RWPE2 (cell line): Measurements from ENCODE around the gene CP.

Source experiments
- ATAC-seq: fragments of 200-7000 bp; cut with Tn5 transposase; 3 replicates; pipeline ENCODE4 v1.9.1; 2021; ENCODE audit warnings: low read depth
- DNase-seq: peaks from one replicate; pipeline ENCODE4 v3.0.0-alpha.2; 2020; ENCODE audit warnings: low spot score
- H3K27ac ChIP-seq: fragments of 450-650 bp; 2 replicates; pipeline ENCODE4 v1.5.1; 2017; ENCODE audit warnings: mild to moderate bottlenecking; ENCODE audit not compliant: poor library complexity, severe bottlenecking
- H3K27me3 ChIP-seq: fragments of 250-450 bp; sonication (Bioruptor Pico); 2 replicates; pipeline ENCODE4 v1.5.1; 2021; ENCODE audit warnings: mild to moderate bottlenecking, moderate library complexity; ENCODE audit not compliant: insufficient read depth, poor library complexity, severe bottlenecking
- H3K36me3 ChIP-seq: fragments of 250-450 bp; sonication (Bioruptor Pico); 2 replicates; pipeline ENCODE4 v1.5.1; 2020; ENCODE audit warnings: low read depth, mild to moderate bottlenecking, moderate library complexity
- H3K4me1 ChIP-seq: fragments of 250-450 bp; sonication (Bioruptor Pico); 2 replicates; pipeline ENCODE4 v1.5.1; 2021; ENCODE audit warnings: mild to moderate bottlenecking, moderate library complexity; ENCODE audit not compliant: insufficient read depth, poor library complexity, severe bottlenecking
- H3K4me3 ChIP-seq: fragments of 250-450 bp; sonication (Bioruptor Pico); 2 replicates; pipeline ENCODE4 v1.5.1; 2021; ENCODE audit warnings: mild to moderate bottlenecking, moderate library complexity; ENCODE audit not compliant: severe bottlenecking
- H3K9me3 ChIP-seq: fragments of 250-450 bp; sonication (Bioruptor Pico); 2 replicates; pipeline ENCODE4 v1.5.1; 2021; ENCODE audit warnings: mild to moderate bottlenecking, moderate library complexity; ENCODE audit not compliant: severe bottlenecking
- CTCF ChIP-seq: fragments of 450-650 bp; IDR thresholded peaks from one replicate; pipeline ENCODE4 v1.5.1; 2017; ENCODE audit warnings: mild to moderate bottlenecking, moderate library complexity; ENCODE audit not compliant: poor library complexity, severe bottlenecking

The CP gene

GRCh38 chr3:149150436-149150835 is 71.2 kb downstream of the CP start:
- H3K4me1 ChIP-seq = no peaks in the 10 kb centered on the region
- peaks cover 33% of the 10 kb centered on the region for H3K36me3 ChIP-seq
- no peaks in the 10 kb centered on the region for H3K27me3 ChIP-seq
- H3K4me3 ChIP-seq = no peak overlapping the region
- TF ChIP-seq CTCF = no peak
- DNase-seq = no peak
- no peak for ATAC-seq
- H3K27ac ChIP-seq = no peak overlapping the region
- no peaks in the 10 kb centered on the region for H3K9me3 ChIP-seq

- Histone ChIP-seq H3K36me3 (peaks cover 12% of the 10 kb centered on the region), H3K4me3 (no peak overlapping the region), H3K9me3 (no peaks in the 10 kb centered on the region), H3K4me1 (no peaks in the 10 kb centered on the region), H3K27ac (no peak overlapping the region), H3K27me3 (no peaks in the 10 kb centered on the region)
- TF ChIP-seq CTCF = no peak
- DNase-seq (no peak), ATAC-seq (no peak)
Measured at GRCh38 chr3:149145974-149146373, 75.7 kb downstream of the CP start.

- DNase-seq = no peak
- H3K9me3 ChIP-seq = no peaks in the 10 kb centered on the region
- H3K4me3 ChIP-seq = no peak overlapping the region
- H3K36me3 ChIP-seq = peaks cover 7% of the 10 kb centered on the region
- H3K27ac ChIP-seq = no peak overlapping the region
- H3K4me1 ChIP-seq = no peaks in the 10 kb centered on the region
- no peaks in the 10 kb centered on the region for H3K27me3 ChIP-seq
- ATAC-seq = no peak
- TF ChIP-seq CTCF = no peak
Measured at GRCh38 chr3:149145356-149145755, 76.3 kb downstream of the CP start.

DNA sequence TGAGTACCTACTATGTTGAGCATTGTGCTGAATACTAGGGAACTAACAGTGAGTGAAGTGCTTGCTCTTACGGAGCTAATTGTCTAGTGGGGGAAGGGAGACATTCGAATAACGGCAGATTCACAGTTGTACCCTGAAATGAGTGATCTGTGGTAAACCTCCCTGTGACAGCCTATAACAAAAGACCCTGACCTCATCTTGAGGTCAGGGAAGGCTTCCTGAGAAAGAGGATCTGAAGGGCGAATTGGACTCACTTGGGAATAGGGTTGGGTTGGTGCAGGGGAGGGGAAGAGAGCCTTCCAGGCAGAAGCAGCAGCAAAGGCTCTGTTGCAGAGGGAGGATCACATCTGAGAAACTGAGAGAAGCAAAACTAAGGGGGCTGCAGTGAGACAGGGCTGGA is 78.9 kb downstream of the CP start:
- DNase-seq = no peak
- no peaks in the 10 kb centered on the region for H3K4me1 ChIP-seq
- ATAC-seq = no peak
- peaks cover 7% of the 10 kb centered on the region; the same call in 1 of the 2 replicates for H3K36me3 ChIP-seq
- H3K4me3 ChIP-seq = no peak overlapping the region
- H3K9me3 ChIP-seq = no peaks in the 10 kb centered on the region
- no peak overlapping the region for H3K27ac ChIP-seq
- no peaks in the 10 kb centered on the region for H3K27me3 ChIP-seq
- TF ChIP-seq CTCF = no peak

- Histone ChIP-seq H3K27ac (no peak overlapping the region), H3K9me3 (no peaks in the 10 kb centered on the region), H3K27me3 (no peaks in the 10 kb centered on the region), H3K36me3 (no peaks in the 10 kb centered on the region; the same call in 1 of the 2 replicates), H3K4me3 (no peak overlapping the region), H3K4me1 (no peaks in the 10 kb centered on the region)
- ATAC-seq = no peak
- TF ChIP-seq CTCF = no peak
- no peak for DNase-seq
Measured at GRCh38 chr3:149134575-149134974, 87.1 kb downstream of the CP start.
